ENCODE measurements around the gene ZBTB24. TPM values are rescaled to one million over a fixed set of nuclear protein-coding genes. Genes with fewer than 3 reads are reported as not detected.

Gene ZBTB24
- total and polyA plus RNA-seq, 2 donors (not counting 3 experiments of a cell fraction or from before 2014, with no cell fraction given): 1.9 to 6.2 TPM

- Histone ChIP-seq H3K27ac (ENCODE audit: insufficient read depth, low read depth, low read length) (no peak overlapping the region), H4K20me1 (replicated peaks; ENCODE audit: control insufficient read depth, extremely low read depth, insufficient read depth, low read length) (no peaks in the 10 kb centered on the region), H3K27me3 (ENCODE audit: control insufficient read depth in 2 of 2, insufficient read depth in 2 of 2, low read length in 2 of 2) (no peaks in the 10 kb centered on the region), H3K4me1 (ENCODE audit: control insufficient read depth, extremely low read depth, insufficient read depth, low read length) (no peaks in the 10 kb centered on the region), H3K79me2 (ENCODE audit: control insufficient read depth, insufficient read depth, low read length) (no peaks in the 10 kb centered on the region), H3K9me1 (replicated peaks; ENCODE audit: control insufficient read depth, extremely low read depth, insufficient read depth, low read length) (no peaks in the 10 kb centered on the region), H2AFZ (ENCODE audit: low read depth, low read length) (no peak overlapping the region), H3K4me2 (ENCODE audit: insufficient read depth, low read length) (no peak overlapping the region), H3K9me3 (replicated peaks; ENCODE audit: control insufficient read depth, insufficient read depth, low read length) (no peaks in the 10 kb centered on the region), H3K9ac (replicated peaks; ENCODE audit: extremely low read depth, insufficient read depth, low read length) (no peak overlapping the region), H3K4me3 (replicated peaks in 1 of 3; ENCODE audit: insufficient read depth in 1 of 3, low read depth in 1 of 3, low read length in 3 of 3) (no peak overlapping the region), H3K36me3 (ENCODE audit: control insufficient read depth in 2 of 2, extremely low read depth in 1 of 2, insufficient read depth in 2 of 2, low read length in 2 of 2) (no peaks in the 10 kb centered on the region)
- DNase-seq (ENCODE audit: low read depth, low spot score) (no peak), FAIRE-seq (no peak)
- ChIA-PET POLR2A (interaction anchor here (0.6 kb wide), 1 partner anchor 813 kb away, joined by 3 read pairs; no protein-coding TSS in a partner anchor), CTCF (interaction anchor here (1.2 to 1.7 kb wide), 2 partner anchors 19 to 328 kb away, joined by 3 read pairs; no protein-coding TSS in a partner anchor)
- no TSS peak for BruUV-seq (replicated peaks)
- dilution Hi-C loops (cut with MboI; ENCODE audit: extremely low pct_ligation_motif_present, low sequenced_read_pairs) (no loop called here), intact Hi-C loops (cut with micrococcal nuclease) (no loop called here)
- TF ChIP-seq EZH2 (IDR thresholded peaks at IDR 0.05; ENCODE audit: borderline replicate concordance, low read depth, low read length, severe bottlenecking) (no peak), POLR2A (IDR thresholded peaks at IDR 0.05; ENCODE audit: low read depth, low read length) (no peak), MYC (IDR thresholded peaks at IDR 0.05; ENCODE audit: low read depth, low read length) (no peak), CTCF (IDR thresholded peaks at IDR 0.05; ENCODE audit: extremely low read depth in 1 of 2, insufficient read depth in 1 of 2, low read depth in 1 of 2, low read length in 2 of 2) (no peak), POLR2AphosphoS5 (IDR thresholded peaks at IDR 0.05; ENCODE audit: insufficient read depth, low read depth, low read length) (no peak), MAX (IDR thresholded peaks at IDR 0.05; ENCODE audit: insufficient read depth, insufficient read length) (no peak), GATA2 (IDR thresholded peaks at IDR 0.05; ENCODE audit: insufficient read depth, insufficient read length, low read depth, low read length) (no peak), FOS (IDR thresholded peaks at IDR 0.05; ENCODE audit: borderline replicate concordance, insufficient read depth, low read length) (no peak), JUN (IDR thresholded peaks at IDR 0.05; ENCODE audit: borderline replicate concordance, insufficient read depth, insufficient read length, low read depth) (no peak)
Observed at GRCh38 chr6:109515781-109516409, 32.9 kb upstream of the ZBTB24 start.

Measured in endothelial cell of umbilical vein (primary cell).